CD14-positive monocyte (primary cell): ENCODE measurements around the gene EFHC2. TPM values are rescaled to one million over a fixed set of nuclear protein-coding genes. Genes with fewer than 3 reads are reported as not detected.
A peak's percentile ranks its signal among the peaks of the same experiment; 100 is the strongest.

Experiments
- DNase-seq, 3 donors: peaks; one replicate each; pipeline ENCODE4 v3.0.0-alpha.2; 2011 to 2022
- H2AFZ ChIP-seq: 2 replicates; pipeline ENCODE4 v1.6.0; 2012; ENCODE audit warnings: mild to moderate bottlenecking, low read depth, low read length, inconsistent platforms; ENCODE audit not compliant: insufficient read depth, poor library complexity, severe bottlenecking
- H3K27ac ChIP-seq, 2 donors: 1 replicate in 1 of 2; 2 replicates in 1 of 2; pipeline ENCODE4 v1.5.1; 2012 to 2013; ENCODE audit warnings: low read length in 2 of 2, control low read depth in 1 of 2, inconsistent platforms in 1 of 2, low read depth in 1 of 2, mild to moderate bottlenecking in 1 of 2
- H3K27me3 ChIP-seq, 2 donors: one replicate each; pipeline versions ENCODE4 v1.6.0 to v1.6.1; 2011 to 2013; ENCODE audit warnings: low read length in 2 of 2; ENCODE audit not compliant: control insufficient read depth in 2 of 2, insufficient read depth in 2 of 2
- H3K36me3 ChIP-seq, 2 donors: replicated peaks in 1 of 2; 1 replicate in 1 of 2; 2 replicates in 1 of 2; pipeline versions ENCODE4 v1.5.1 to v1.6.1; 2012 to 2013; ENCODE audit warnings: low read length in 2 of 2, control low read depth in 1 of 2, inconsistent platforms in 1 of 2, mild to moderate bottlenecking in 1 of 2; ENCODE audit not compliant: insufficient read depth in 2 of 2, control insufficient read depth in 1 of 2
- H3K4me1 ChIP-seq, 2 donors: 1 replicate in 1 of 2; 2 replicates in 1 of 2; pipeline versions ENCODE4 v1.5.1 to v1.6.1; 2012 to 2013; ENCODE audit warnings: low read length in 2 of 2, control low read depth in 1 of 2, inconsistent platforms in 1 of 2, mild to moderate bottlenecking in 1 of 2, moderate library complexity in 1 of 2; ENCODE audit not compliant: insufficient read depth in 2 of 2, control insufficient read depth in 1 of 2
- H3K4me2 ChIP-seq: replicated peaks from 2 replicates; pipeline ENCODE3; 2012; ENCODE audit warnings: low read length, moderate library complexity, mild to moderate bottlenecking; ENCODE audit not compliant: poor library complexity, severe bottlenecking; ENCODE audit errors: extremely low read depth
- H3K4me3 ChIP-seq, 3 experiments: fragments of 200-600 bp in 1 of 3; sonication (generic) in 1 of 3; replicated peaks in 1 of 3; 1 replicate in 2 of 3; 2 replicates in 1 of 3; pipeline ENCODE4 v1.5.1; 2011 to 2013; ENCODE audit warnings: low read length in 3 of 3, mild to moderate bottlenecking in 3 of 3, control low read depth in 2 of 3, low read depth in 2 of 3, inconsistent platforms in 1 of 3, moderate library complexity in 1 of 3
- H3K79me2 ChIP-seq: 2 replicates; pipeline ENCODE4 v1.6.0; 2012; ENCODE audit warnings: mild to moderate bottlenecking, control low read depth, inconsistent platforms, low read length, moderate library complexity; ENCODE audit not compliant: insufficient read depth
- H3K9ac ChIP-seq: 2 replicates; pipeline ENCODE4 v1.6.0; 2017; ENCODE audit warnings: low read length, mild to moderate bottlenecking; ENCODE audit not compliant: insufficient read depth, poor library complexity, severe bottlenecking
- H3K9me3 ChIP-seq, 2 donors: replicated peaks in 1 of 2; 1 replicate in 1 of 2; 2 replicates in 1 of 2; pipeline versions ENCODE4 v1.5.1 to v1.6.1; 2012 to 2013; ENCODE audit warnings: low read length in 2 of 2, control low read depth in 1 of 2; ENCODE audit not compliant: control insufficient read depth in 1 of 2, insufficient read depth in 1 of 2
- H4K20me1 ChIP-seq: 2 replicates; pipeline ENCODE4 v1.6.0; 2012; ENCODE audit warnings: mild to moderate bottlenecking, low read length, control low read depth, moderate library complexity; ENCODE audit not compliant: insufficient read depth
- H3K27ac Mint-ChIP-seq, 7 donors: one replicate each; pipeline ENCODE4 v1.8.0; 2020; ENCODE audit warnings: mild to moderate bottlenecking in 7 of 7, mixed read lengths in 7 of 7, moderate library complexity in 6 of 7, inconsistent platforms in 2 of 7
- H3K27me3 Mint-ChIP-seq, 3 donors: one replicate each; pipeline ENCODE4 v1.8.0; 2021 to 2022; ENCODE audit warnings: low read depth in 3 of 3, mild to moderate bottlenecking in 3 of 3, mixed read lengths in 3 of 3, moderate library complexity in 3 of 3, inconsistent platforms in 1 of 3
- H3K36me3 Mint-ChIP-seq, 2 donors: one replicate each; pipeline ENCODE4 v1.8.0; 2020; ENCODE audit warnings: mixed read lengths in 2 of 2, inconsistent platforms in 1 of 2, mild to moderate bottlenecking in 1 of 2
- H3K4me1 Mint-ChIP-seq: one replicate; pipeline ENCODE4 v1.8.0; 2020; ENCODE audit warnings: mild to moderate bottlenecking, mixed read lengths
- H3K4me3 Mint-ChIP-seq, 2 donors: one replicate each; pipeline ENCODE4 v1.8.0; 2020; ENCODE audit warnings: mild to moderate bottlenecking in 2 of 2, mixed read lengths in 2 of 2, moderate library complexity in 1 of 2
- H3K9me3 Mint-ChIP-seq, 7 donors: one replicate each; pipeline ENCODE4 v1.8.0; 2020 to 2022; ENCODE audit warnings: mixed read lengths in 7 of 7, mild to moderate bottlenecking in 6 of 7, moderate library complexity in 6 of 7, inconsistent platforms in 2 of 7
- WGBS: methylation state at CpG from one replicate; pipeline ENCODE4 v1.1.5; 2013; ENCODE audit warnings: missing lambda C conversion rate; ENCODE audit not compliant: insufficient coverage; 5-methylcytosine and 5-hydroxymethylcytosine counted together
- intact Hi-C, 2 donors: fragments of 100-400 bp; cut with micrococcal nuclease; formaldehyde crosslinking; loops; one replicate each; pipeline versions ENCODE4 v1.15.0 to v1.15.1; 2023
- polyA plus RNA-seq, 3 donors: library from polyadenylated mRNA; depleted of rRNA in 1 of 3; unstranded in 2 of 3; stranded (reverse) in 1 of 3; fragments of 300-500 nt in 2 of 3; fragments of >200 nt in 1 of 3; fragmentation: Illumina TruSeq in 2 of 3; gene quantifications; 1 replicate in 2 of 3; 2 replicates in 1 of 3; pipeline ENCODE4 v1.2.3, GENCODE V29; 2012 to 2021
- TF ChIP-seq, protein P1 (sequence below): fragments of 200-600 bp; IDR thresholded peaks from one replicate; pipeline ENCODE4 v1.8.0; 2022; ENCODE audit warnings: antibody characterized with exemption, mild to moderate bottlenecking

The EFHC2 gene
- polyA plus RNA-seq, 3 donors: 0.05 to 0.22 TPM; not detected in 1

DNA sequence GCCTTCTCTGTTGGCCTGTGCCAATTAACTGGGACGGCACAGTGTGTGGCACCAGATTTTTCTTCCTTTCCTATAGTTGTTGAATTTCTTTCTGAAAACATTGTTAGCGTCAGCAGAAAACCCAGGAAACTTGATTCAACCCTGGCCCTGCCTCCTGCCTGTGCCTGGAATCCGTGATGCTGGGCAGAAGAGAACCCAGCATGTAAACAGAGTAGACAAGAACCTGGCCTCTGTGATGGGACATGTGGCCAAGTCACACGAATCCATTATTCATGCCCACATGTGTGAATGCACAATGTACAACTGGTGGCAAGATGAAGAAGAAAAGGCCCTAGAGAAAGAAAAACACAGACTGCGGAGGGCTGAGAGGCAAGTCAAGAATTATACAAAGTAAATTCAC, 111.4 kb downstream of the EFHC2 start:
- H3K36me3 Mint-ChIP-seq: no peaks in the 10 kb centered on the region
- Histone ChIP-seq H3K36me3 (no peaks in the 10 kb centered on the region), H3K79me2 (no peaks in the 10 kb centered on the region), H3K27me3 (peaks cover 0 to 10% of the 10 kb centered on the region in 2 donors), H2AFZ (no peak overlapping the region), H3K9ac (no peak overlapping the region), H4K20me1 (no peaks in the 10 kb centered on the region), H3K4me2 (no peak overlapping the region), H3K4me1 (no peaks in the 10 kb centered on the region), H3K9me3 (no peaks in the 10 kb centered on the region), H3K4me3 (no peak overlapping the region), H3K27ac (no peak overlapping the region)
- H3K4me3 Mint-ChIP-seq: no peak overlapping the region
- no peak overlapping the region for H3K27ac Mint-ChIP-seq
- intact Hi-C loops: no loop called here
- peaks cover 0 to 20% (median 2%) of the 10 kb centered on the region in 3 donors for H3K27me3 Mint-ChIP-seq
- no peaks in the 10 kb centered on the region for H3K9me3 Mint-ChIP-seq
- TF ChIP-seq, protein P1, sequence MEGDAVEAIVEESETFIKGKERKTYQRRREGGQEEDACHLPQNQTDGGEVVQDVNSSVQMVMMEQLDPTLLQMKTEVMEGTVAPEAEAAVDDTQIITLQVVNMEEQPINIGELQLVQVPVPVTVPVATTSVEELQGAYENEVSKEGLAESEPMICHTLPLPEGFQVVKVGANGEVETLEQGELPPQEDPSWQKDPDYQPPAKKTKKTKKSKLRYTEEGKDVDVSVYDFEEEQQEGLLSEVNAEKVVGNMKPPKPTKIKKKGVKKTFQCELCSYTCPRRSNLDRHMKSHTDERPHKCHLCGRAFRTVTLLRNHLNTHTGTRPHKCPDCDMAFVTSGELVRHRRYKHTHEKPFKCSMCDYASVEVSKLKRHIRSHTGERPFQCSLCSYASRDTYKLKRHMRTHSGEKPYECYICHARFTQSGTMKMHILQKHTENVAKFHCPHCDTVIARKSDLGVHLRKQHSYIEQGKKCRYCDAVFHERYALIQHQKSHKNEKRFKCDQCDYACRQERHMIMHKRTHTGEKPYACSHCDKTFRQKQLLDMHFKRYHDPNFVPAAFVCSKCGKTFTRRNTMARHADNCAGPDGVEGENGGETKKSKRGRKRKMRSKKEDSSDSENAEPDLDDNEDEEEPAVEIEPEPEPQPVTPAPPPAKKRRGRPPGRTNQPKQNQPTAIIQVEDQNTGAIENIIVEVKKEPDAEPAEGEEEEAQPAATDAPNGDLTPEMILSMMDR: no peak
- H3K4me1 Mint-ChIP-seq: peaks cover 5% of the 10 kb centered on the region
- DNase-seq: no peak
- WGBS: 100% methylated on average over 2 of the region's 5 CpGs

DNA sequence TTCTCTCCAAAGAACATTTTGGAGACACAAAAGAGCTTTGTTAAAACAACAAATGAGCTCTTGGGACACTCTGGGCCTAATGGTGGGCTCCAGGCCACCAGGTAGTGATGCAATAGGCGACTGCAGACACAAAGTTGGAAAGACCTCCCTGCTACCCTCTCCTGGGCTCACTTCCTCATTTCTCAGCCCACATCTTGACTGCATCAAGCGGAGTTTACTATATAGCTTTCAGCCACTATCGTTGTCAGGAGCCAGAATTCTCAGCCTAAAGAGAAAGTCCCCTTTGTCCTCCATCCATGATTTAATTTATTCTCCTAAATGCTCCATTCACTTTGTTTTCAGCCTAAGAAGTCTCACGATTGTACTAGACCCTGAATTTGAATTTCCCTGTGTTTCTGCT, 114.9 kb downstream of the EFHC2 start:
- DNase-seq: peak in 2 of 3 donors; percentile 6 to 8
- Histone ChIP-seq H3K4me1 (no peaks in the 10 kb centered on the region), H3K9me3 (no peaks in the 10 kb centered on the region), H3K79me2 (no peaks in the 10 kb centered on the region), H3K4me3 (no peak overlapping the region), H4K20me1 (no peaks in the 10 kb centered on the region), H3K4me2 (no peak overlapping the region), H3K27ac (no peak overlapping the region), H3K27me3 (peaks cover 0 to 2% of the 10 kb centered on the region in 2 donors), H3K9ac (no peak overlapping the region), H3K36me3 (no peaks in the 10 kb centered on the region), H2AFZ (no peak overlapping the region)
- Mint-ChIP-seq H3K27me3 (peaks cover 0 to 15% (median 6%) of the 10 kb centered on the region in 3 donors), H3K9me3 (no peaks in the 10 kb centered on the region), H3K36me3 (no peaks in the 10 kb centered on the region), H3K4me3 (no peak overlapping the region), H3K27ac (no peak overlapping the region), H3K4me1 (peaks cover 5% of the 10 kb centered on the region)
- intact Hi-C loops: no loop called here
- WGBS: 0% methylated on average over 3 of the region's 4 CpGs
- TF ChIP-seq, protein P1: no peak
